Measurements from ENCODE around the gene PCCA. TPM values are rescaled to one million over a fixed set of nuclear protein-coding genes. Genes with fewer than 3 reads are reported as not detected.

Gene PCCA
- total RNA-seq, 1 donor from 2014 or later: 15.3 TPM

DNA sequence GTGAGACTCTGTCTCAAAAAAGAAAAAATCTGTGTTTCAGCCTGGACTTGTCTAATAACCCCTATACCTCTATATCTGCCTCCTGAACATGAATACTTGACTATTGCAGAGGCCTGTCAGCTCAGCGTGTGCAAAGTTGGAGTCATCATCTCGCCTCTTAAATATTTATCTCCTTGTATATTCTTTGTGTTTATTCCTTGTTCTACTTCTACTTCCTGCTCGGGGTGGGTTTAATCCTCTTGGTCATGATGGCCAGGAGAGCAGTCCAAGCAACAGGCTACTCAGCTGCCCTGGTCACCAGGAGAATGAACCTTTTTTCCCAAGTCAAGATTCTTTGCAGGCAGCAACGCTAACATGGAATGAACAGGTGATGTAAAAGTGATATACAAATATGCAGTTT lies 119.1 kb downstream of the PCCA start:
- ATAC-seq (ENCODE audit: low read depth): no peak
- DNase-seq: no peak
- CTCF ChIA-PET: no interaction called here
- Mint-ChIP-seq H3K9me3 (peaks cover 4% of the 10 kb centered on the region), H3K36me3 (ENCODE audit: low read depth) (peaks cover 17% of the 10 kb centered on the region), H3K27ac (no peak overlapping the region), H3K27me3 (no peaks in the 10 kb centered on the region), H3K4me1 (peaks cover 18% of the 10 kb centered on the region), H3K4me3 (no peak overlapping the region)
- POLR2A ChIA-PET: no interaction called here
- no peak for TF ChIP-seq CTCF (IDR thresholded peaks at IDR 0.05)
- intact Hi-C loops (cut with micrococcal nuclease): no loop called here

GRCh38 chr13:100208626-100209025 lies 119.7 kb downstream of the PCCA start:
- Mint-ChIP-seq H3K27me3 (no peaks in the 10 kb centered on the region), H3K27ac (no peak overlapping the region), H3K36me3 (ENCODE audit: low read depth) (peaks cover 19% of the 10 kb centered on the region), H3K9me3 (peaks cover 6% of the 10 kb centered on the region), H3K4me1 (peaks cover 20% of the 10 kb centered on the region), H3K4me3 (no peak overlapping the region)
- POLR2A ChIA-PET: no interaction called here
- CTCF ChIA-PET: no interaction called here
- ATAC-seq (ENCODE audit: low read depth) (no peak), DNase-seq (no peak)
- no peak for TF ChIP-seq CTCF (IDR thresholded peaks at IDR 0.05)
- intact Hi-C loops (cut with micrococcal nuclease): no loop called here

DNA sequence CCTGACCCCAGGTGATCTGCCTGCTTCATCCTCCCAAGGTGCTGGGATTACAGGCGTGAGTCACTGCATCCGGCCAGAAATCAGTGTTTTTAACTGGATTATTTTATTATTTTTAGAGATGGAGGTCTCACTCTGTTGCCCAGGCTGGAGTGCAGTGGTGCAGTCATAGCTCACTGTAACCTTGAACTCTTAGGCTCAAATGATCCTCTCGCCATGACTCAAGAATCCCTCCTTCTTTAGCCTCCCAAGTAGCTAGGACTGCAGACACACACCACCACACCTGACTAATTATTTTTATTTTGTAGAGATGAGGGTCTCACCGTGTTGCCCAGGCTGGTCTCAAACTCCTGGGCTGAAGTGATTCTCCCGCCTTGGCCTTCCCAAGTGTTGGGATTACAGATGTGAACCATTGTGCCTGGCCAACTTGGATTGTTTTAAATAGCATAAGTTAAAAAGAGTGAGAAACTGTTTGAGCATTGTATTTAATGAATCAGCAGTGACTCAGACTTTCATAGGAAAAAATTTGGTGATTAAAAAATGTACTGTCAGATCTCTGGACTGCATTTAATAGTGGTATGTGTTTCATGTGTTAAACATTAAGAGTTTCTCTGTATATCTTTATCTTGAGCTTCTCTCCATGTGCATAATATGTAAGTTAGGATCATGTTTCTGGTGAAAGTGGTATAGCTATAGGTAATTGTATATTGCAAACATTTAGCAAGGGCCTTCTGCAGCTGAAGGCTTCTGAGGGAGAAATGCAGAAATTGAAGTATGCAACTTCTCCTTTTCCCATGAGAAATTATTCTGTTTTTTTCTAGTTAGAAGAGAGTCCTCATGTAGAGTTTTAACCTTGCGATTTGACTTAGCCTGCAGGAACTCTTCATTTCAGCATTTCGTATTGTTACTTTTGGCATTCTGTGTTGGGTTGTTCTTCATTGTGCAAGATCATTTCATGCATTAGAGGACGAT lies 121.2 kb downstream of the PCCA start:
- peaks cover 16% of the 10 kb centered on the region for H3K4me1 Mint-ChIP-seq
- no peak overlapping the region for H3K4me3 Mint-ChIP-seq
- intact Hi-C loops (cut with micrococcal nuclease): no loop called here
- ChIA-PET POLR2A (no interaction called here), CTCF (no interaction called here)
- H3K9me3 Mint-ChIP-seq: peaks cover 6% of the 10 kb centered on the region
- H3K27ac Mint-ChIP-seq: no peak overlapping the region
- H3K27me3 Mint-ChIP-seq: no peaks in the 10 kb centered on the region
- ATAC-seq (ENCODE audit: low read depth) (no peak), DNase-seq (no peak)
- peaks cover 25% of the 10 kb centered on the region for H3K36me3 Mint-ChIP-seq (ENCODE audit: low read depth)
- no peak for TF ChIP-seq CTCF (IDR thresholded peaks at IDR 0.05)

GRCh38 chr13:100211016-100211710 lies 122.3 kb downstream of the PCCA start:
- CTCF ChIA-PET: no interaction called here
- peaks cover 6% of the 10 kb centered on the region for H3K9me3 Mint-ChIP-seq
- H3K27ac Mint-ChIP-seq: no peak overlapping the region
- no peak overlapping the region for H3K4me3 Mint-ChIP-seq
- no peaks in the 10 kb centered on the region for H3K27me3 Mint-ChIP-seq
- intact Hi-C loops (cut with micrococcal nuclease): no loop called here
- ATAC-seq (ENCODE audit: low read depth): no peak
- TF ChIP-seq CTCF (IDR thresholded peaks at IDR 0.05): no peak
- POLR2A ChIA-PET: no interaction called here
- H3K4me1 Mint-ChIP-seq: peaks cover 16% of the 10 kb centered on the region
- H3K36me3 Mint-ChIP-seq (ENCODE audit: low read depth): peaks cover 25% of the 10 kb centered on the region
- no peak for DNase-seq

DNA sequence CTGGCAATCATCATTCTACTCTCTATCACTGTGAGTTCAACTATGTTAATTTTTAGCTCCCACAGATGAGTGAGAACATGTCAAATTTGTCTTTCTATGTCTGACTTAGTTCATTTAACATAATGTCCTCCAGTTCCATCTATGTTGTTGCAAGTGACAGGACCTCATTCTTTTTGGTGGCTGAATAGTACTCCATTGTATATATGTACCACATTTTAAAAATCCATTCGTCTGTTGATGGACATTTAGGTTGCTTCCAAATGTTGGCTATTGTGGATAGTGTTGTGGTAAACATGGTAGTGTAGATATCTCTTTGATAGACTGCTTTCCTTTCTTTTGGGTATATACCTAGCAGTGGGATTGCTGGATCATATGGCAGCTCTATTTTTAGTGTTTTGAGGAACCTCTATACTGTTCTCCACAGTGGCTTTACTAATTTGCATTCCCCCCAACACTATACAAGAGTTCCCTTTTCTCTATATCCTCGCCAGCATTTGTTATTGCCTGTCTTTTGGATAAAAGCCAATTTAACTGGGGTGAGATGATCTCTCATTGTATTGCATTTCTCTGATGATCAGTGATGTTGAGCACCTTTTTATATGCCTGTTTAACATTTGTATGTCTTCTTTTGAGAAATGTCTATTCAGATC lies 124.1 kb downstream of the PCCA start:
- ChIA-PET POLR2A (no interaction called here), CTCF (no interaction called here)
- no peak for DNase-seq
- intact Hi-C loops (cut with micrococcal nuclease): no loop called here
- Mint-ChIP-seq H3K27ac (no peak overlapping the region), H3K9me3 (peaks cover 6% of the 10 kb centered on the region), H3K36me3 (ENCODE audit: low read depth) (peaks cover 25% of the 10 kb centered on the region), H3K4me1 (peaks cover 16% of the 10 kb centered on the region), H3K27me3 (no peaks in the 10 kb centered on the region), H3K4me3 (no peak overlapping the region)
- TF ChIP-seq CTCF (IDR thresholded peaks at IDR 0.05): no peak
- ATAC-seq (ENCODE audit: low read depth): no peak
